ENCODE data around the gene GAS7. TPM values are rescaled to one million over a fixed set of nuclear protein-coding genes. Genes with fewer than 3 reads are reported as not detected.

GAS7 gene
- total and polyA plus RNA-seq, 2 experiments from 2014 or later: 1.9 to 10.7 TPM

DNA sequence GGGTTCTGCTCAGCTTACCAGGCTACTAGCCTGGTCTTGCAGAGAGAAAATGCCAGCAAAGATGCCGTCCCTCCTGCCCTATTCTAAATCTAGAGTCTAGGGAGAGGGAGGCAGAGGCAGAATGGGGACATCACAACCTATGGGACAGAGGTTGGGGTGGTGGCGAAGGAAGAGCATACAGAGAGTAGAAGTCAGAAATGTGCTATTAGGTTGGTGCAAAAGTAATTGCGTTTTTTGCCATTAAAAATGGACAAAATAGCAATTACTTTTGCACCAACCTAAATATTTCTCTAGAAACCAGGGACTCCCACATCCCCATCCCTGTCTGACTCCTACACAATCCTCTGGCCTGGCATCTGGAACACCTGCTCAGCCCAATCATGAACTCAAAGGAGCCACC is 127.7 kb downstream of the GAS7 start:
- ATAC-seq (no peak), DNase-seq (ENCODE audit: low spot score) (no peak)
- Histone ChIP-seq H3K36me3 (ENCODE audit: insufficient read depth) (no peaks in the 10 kb centered on the region), H2AFZ (no peak overlapping the region), H3K4me3 (no peak overlapping the region), H3F3A (replicated peaks; ENCODE audit: low read depth) (no peaks in the 10 kb centered on the region), H3K27me3 (ENCODE audit: insufficient read depth) (no peaks in the 10 kb centered on the region), H3K4me1 (ENCODE audit: insufficient read depth) (no peaks in the 10 kb centered on the region), H3K27ac (ENCODE audit: low read depth) (no peak overlapping the region), H3K9me2 (ENCODE audit: insufficient read depth) (no peaks in the 10 kb centered on the region), H3K79me2 (replicated peaks; ENCODE audit: insufficient read depth) (no peaks in the 10 kb centered on the region), H4K20me1 (replicated peaks; ENCODE audit: insufficient read depth) (no peaks in the 10 kb centered on the region), H3K4me2 (no peak overlapping the region)
- Mint-ChIP-seq H3K9me3 (peaks cover 3% of the 10 kb centered on the region; the same call in 1 of the 3 replicates), H3K36me3 (ENCODE audit: low read depth) (no peaks in the 10 kb centered on the region), H3K27me3 (ENCODE audit: insufficient read depth, low read depth, poor library complexity) (peaks cover 2% of the 10 kb centered on the region), H3K27ac (no peak overlapping the region), H3K4me3 (no peak overlapping the region), H3K4me1 (peaks cover 18% of the 10 kb centered on the region)
- no peak for TF ChIP-seq STAT1 (IDR thresholded peaks at IDR 0.05; ENCODE audit: unreplicated experiment)
- TF ChIP-seq, protein P1, sequence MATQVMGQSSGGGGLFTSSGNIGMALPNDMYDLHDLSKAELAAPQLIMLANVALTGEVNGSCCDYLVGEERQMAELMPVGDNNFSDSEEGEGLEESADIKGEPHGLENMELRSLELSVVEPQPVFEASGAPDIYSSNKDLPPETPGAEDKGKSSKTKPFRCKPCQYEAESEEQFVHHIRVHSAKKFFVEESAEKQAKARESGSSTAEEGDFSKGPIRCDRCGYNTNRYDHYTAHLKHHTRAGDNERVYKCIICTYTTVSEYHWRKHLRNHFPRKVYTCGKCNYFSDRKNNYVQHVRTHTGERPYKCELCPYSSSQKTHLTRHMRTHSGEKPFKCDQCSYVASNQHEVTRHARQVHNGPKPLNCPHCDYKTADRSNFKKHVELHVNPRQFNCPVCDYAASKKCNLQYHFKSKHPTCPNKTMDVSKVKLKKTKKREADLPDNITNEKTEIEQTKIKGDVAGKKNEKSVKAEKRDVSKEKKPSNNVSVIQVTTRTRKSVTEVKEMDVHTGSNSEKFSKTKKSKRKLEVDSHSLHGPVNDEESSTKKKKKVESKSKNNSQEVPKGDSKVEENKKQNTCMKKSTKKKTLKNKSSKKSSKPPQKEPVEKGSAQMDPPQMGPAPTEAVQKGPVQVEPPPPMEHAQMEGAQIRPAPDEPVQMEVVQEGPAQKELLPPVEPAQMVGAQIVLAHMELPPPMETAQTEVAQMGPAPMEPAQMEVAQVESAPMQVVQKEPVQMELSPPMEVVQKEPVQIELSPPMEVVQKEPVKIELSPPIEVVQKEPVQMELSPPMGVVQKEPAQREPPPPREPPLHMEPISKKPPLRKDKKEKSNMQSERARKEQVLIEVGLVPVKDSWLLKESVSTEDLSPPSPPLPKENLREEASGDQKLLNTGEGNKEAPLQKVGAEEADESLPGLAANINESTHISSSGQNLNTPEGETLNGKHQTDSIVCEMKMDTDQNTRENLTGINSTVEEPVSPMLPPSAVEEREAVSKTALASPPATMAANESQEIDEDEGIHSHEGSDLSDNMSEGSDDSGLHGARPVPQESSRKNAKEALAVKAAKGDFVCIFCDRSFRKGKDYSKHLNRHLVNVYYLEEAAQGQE (IDR thresholded peaks at IDR 0.05; ENCODE audit: unreplicated experiment): no peak
- TF ChIP-seq JUNB (IDR thresholded peaks at IDR 0.05; ENCODE audit: unreplicated experiment): no peak
- TF ChIP-seq, protein P2, sequence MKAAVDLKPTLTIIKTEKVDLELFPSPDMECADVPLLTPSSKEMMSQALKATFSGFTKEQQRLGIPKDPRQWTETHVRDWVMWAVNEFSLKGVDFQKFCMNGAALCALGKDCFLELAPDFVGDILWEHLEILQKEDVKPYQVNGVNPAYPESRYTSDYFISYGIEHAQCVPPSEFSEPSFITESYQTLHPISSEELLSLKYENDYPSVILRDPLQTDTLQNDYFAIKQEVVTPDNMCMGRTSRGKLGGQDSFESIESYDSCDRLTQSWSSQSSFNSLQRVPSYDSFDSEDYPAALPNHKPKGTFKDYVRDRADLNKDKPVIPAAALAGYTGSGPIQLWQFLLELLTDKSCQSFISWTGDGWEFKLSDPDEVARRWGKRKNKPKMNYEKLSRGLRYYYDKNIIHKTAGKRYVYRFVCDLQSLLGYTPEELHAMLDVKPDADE (IDR thresholded peaks at IDR 0.05): no peak

DNA sequence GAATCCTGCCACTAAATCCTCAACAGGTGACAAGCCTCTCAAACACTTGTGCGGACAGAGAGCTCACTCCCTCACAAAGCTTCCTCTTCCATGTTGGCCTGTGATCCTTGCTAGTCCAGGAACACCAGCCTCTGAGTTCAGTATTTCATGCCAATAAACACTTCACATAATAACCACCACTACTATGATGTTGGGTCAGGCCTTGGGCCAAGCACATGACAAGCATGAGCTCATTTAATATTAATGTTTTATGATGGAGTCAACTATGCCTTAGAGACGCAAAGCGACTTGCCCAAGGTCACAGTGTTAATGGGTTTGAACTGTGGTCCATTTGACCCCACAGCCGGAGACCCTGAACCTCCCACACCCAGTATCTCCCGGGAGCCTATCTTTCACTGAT is 129.1 kb downstream of the GAS7 start:
- H4K20me1 ChIP-seq (replicated peaks; ENCODE audit: insufficient read depth): no peaks in the 10 kb centered on the region
- no peak for ATAC-seq
- TF ChIP-seq NANOG (IDR thresholded peaks at IDR 0.05; ENCODE audit: borderline replicate concordance) (no peak), CREB1 (CRISPR knock-in tag; IDR thresholded peaks at IDR 0.05; ENCODE audit: low read depth) (no peak), POLR2AphosphoS5 (IDR thresholded peaks at IDR 0.05; ENCODE audit: low read depth) (no peak), ZNF331 (CRISPR knock-in tag; IDR thresholded peaks at IDR 0.05; ENCODE audit: low read depth) (no peak), JUNB (IDR thresholded peaks at IDR 0.05; ENCODE audit: unreplicated experiment) (no peak)
- TF ChIP-seq, protein P3, sequence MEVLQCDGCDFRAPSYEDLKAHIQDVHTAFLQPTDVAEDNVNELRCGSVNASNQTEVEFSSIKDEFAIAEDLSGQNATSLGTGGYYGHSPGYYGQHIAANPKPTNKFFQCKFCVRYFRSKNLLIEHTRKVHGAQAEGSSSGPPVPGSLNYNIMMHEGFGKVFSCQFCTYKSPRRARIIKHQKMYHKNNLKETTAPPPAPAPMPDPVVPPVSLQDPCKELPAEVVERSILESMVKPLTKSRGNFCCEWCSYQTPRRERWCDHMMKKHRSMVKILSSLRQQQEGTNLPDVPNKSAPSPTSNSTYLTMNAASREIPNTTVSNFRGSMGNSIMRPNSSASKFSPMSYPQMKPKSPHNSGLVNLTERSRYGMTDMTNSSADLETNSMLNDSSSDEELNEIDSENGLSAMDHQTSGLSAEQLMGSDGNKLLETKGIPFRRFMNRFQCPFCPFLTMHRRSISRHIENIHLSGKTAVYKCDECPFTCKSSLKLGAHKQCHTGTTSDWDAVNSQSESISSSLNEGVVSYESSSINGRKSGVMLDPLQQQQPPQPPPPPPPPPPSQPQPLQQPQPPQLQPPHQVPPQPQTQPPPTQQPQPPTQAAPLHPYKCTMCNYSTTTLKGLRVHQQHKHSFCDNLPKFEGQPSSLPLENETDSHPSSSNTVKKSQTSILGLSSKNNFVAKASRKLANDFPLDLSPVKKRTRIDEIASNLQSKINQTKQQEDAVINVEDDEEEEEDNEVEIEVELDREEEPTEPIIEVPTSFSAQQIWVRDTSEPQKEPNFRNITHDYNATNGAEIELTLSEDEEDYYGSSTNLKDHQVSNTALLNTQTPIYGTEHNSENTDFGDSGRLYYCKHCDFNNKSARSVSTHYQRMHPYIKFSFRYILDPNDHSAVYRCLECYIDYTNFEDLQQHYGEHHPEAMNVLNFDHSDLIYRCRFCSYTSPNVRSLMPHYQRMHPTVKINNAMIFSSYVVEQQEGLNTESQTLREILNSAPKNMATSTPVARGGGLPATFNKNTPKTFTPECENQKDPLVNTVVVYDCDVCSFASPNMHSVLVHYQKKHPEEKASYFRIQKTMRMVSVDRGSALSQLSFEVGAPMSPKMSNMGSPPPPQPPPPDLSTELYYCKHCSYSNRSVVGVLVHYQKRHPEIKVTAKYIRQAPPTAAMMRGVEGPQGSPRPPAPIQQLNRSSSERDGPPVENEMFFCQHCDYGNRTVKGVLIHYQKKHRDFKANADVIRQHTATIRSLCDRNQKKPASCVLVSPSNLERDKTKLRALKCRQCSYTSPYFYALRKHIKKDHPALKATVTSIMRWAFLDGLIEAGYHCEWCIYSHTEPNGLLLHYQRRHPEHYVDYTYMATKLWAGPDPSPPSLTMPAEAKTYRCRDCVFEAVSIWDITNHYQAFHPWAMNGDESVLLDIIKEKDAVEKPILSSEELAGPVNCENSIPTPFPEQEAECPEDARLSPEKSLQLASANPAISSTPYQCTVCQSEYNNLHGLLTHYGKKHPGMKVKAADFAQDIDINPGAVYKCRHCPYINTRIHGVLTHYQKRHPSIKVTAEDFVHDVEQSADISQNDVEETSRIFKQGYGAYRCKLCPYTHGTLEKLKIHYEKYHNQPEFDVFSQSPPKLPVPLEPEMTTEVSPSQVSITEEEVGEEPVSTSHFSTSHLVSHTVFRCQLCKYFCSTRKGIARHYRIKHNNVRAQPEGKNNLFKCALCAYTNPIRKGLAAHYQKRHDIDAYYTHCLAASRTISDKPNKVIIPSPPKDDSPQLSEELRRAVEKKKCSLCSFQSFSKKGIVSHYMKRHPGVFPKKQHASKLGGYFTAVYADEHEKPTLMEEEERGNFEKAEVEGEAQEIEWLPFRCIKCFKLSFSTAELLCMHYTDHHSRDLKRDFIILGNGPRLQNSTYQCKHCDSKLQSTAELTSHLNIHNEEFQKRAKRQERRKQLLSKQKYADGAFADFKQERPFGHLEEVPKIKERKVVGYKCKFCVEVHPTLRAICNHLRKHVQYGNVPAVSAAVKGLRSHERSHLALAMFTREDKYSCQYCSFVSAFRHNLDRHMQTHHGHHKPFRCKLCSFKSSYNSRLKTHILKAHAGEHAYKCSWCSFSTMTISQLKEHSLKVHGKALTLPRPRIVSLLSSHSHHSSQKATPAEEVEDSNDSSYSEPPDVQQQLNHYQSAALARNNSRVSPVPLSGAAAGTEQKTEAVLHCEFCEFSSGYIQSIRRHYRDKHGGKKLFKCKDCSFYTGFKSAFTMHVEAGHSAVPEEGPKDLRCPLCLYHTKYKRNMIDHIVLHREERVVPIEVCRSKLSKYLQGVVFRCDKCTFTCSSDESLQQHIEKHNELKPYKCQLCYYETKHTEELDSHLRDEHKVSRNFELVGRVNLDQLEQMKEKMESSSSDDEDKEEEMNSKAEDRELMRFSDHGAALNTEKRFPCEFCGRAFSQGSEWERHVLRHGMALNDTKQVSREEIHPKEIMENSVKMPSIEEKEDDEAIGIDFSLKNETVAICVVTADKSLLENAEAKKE (CRISPR knock-in tag; IDR thresholded peaks at IDR 0.05): no peak
- TF ChIP-seq, protein P2 (IDR thresholded peaks at IDR 0.05): no peak

More for the DNA sequence above, 129.1 kb downstream of the GAS7 start:
- Histone ChIP-seq H3K4me1 (ENCODE audit: insufficient read depth) (no peaks in the 10 kb centered on the region), H3K4me2 (no peak overlapping the region), H3K27ac (ENCODE audit: low read depth) (no peak overlapping the region), H3K9me2 (ENCODE audit: insufficient read depth) (no peaks in the 10 kb centered on the region), H3K36me3 (ENCODE audit: insufficient read depth) (no peaks in the 10 kb centered on the region), H3K27me3 (ENCODE audit: insufficient read depth) (no peaks in the 10 kb centered on the region), H3K79me2 (replicated peaks; ENCODE audit: insufficient read depth) (no peaks in the 10 kb centered on the region), H3K4me3 (no peak overlapping the region), H3F3A (replicated peaks; ENCODE audit: low read depth) (no peaks in the 10 kb centered on the region), H2AFZ (no peak overlapping the region)
- H3K9me3 Mint-ChIP-seq: peaks cover 13% of the 10 kb centered on the region
- no peaks in the 10 kb centered on the region for H3K36me3 Mint-ChIP-seq (ENCODE audit: low read depth)
- DNase-seq (ENCODE audit: low spot score): no peak
- no peak overlapping the region for H3K4me3 Mint-ChIP-seq
- peaks cover 3% of the 10 kb centered on the region for H3K27me3 Mint-ChIP-seq (ENCODE audit: insufficient read depth, low read depth, poor library complexity)
- H3K27ac Mint-ChIP-seq: no peak overlapping the region
- H3K4me1 Mint-ChIP-seq: peaks cover 15% of the 10 kb centered on the region
